Ascending aorta (tissue), 2 donors: ENCODE measurements around the gene NUP93. TPM values are rescaled to one million over a fixed set of nuclear protein-coding genes. Genes with fewer than 3 reads are reported as not detected.

Source experiments
- DNase-seq, 2 donors: peaks; one replicate each; pipeline ENCODE4 v3.0.0-alpha.2; 2019; ENCODE audit warnings: low spot score in 2 of 2
- H3K27ac ChIP-seq, 2 donors: fragments of 200-600 bp; sonication (generic); one replicate each; pipeline ENCODE4 v1.5.1; 2016 to 2017; ENCODE audit warnings: mild to moderate bottlenecking in 1 of 2
- H3K27me3 ChIP-seq: fragments of 200-600 bp; sonication (generic); one replicate; pipeline ENCODE4 v1.5.1; 2017
- H3K36me3 ChIP-seq, 2 donors: fragments of 200-600 bp; sonication (generic); one replicate each; pipeline ENCODE4 v1.5.1; 2016
- H3K4me1 ChIP-seq, 2 donors: fragments of 200-600 bp; sonication (generic); one replicate each; pipeline ENCODE4 v1.5.1; 2016 to 2017; ENCODE audit warnings: mild to moderate bottlenecking in 1 of 2
- H3K4me3 ChIP-seq, 2 donors: fragments of 200-600 bp; sonication (generic); one replicate each; pipeline ENCODE4 v1.5.1; 2016 to 2017; ENCODE audit warnings: mild to moderate bottlenecking in 1 of 2
- H3K9me3 ChIP-seq, 2 donors: fragments of 200-600 bp; sonication (generic); one replicate each; pipeline ENCODE4 v1.5.1; 2016
- intact Hi-C: fragments of 100-400 bp; cut with DNase I; formaldehyde crosslinking; loops from one replicate; pipeline ENCODE4 v1.15.1; 2023
- total RNA-seq: library from RNA; depleted of rRNA; stranded (reverse); fragments of >200 nt; gene quantifications from one replicate; pipeline ENCODE4 v1.1.0, GENCODE V29; 2016
- TF ChIP-seq, protein P1 (sequence below), 3 experiments: fragments of 200-600 bp in 2 of 3; fragments of 450-650 bp in 1 of 3; sonication (generic) in 2 of 3; IDR thresholded peaks; one replicate each; pipeline ENCODE4 v1.5.1; 2016 to 2019; ENCODE audit warnings: antibody characterized with exemption in 3 of 3, mild to moderate bottlenecking in 1 of 3, moderate library complexity in 1 of 3

Gene NUP93
- total RNA-seq, 1 donor from 2014 or later: 419 TPM

GRCh38 chr16:56872863-56873391 is 143.0 kb downstream of the NUP93 start:
- Histone ChIP-seq H3K27ac (no peak overlapping the region), H3K36me3 (no peaks in the 10 kb centered on the region), H3K27me3 (no peaks in the 10 kb centered on the region), H3K4me1 (no peaks in the 10 kb centered on the region), H3K4me3 (no peak overlapping the region), H3K9me3 (no peaks in the 10 kb centered on the region)
- no peak for DNase-seq
- intact Hi-C loops: no loop called here
- TF ChIP-seq, protein P1, sequence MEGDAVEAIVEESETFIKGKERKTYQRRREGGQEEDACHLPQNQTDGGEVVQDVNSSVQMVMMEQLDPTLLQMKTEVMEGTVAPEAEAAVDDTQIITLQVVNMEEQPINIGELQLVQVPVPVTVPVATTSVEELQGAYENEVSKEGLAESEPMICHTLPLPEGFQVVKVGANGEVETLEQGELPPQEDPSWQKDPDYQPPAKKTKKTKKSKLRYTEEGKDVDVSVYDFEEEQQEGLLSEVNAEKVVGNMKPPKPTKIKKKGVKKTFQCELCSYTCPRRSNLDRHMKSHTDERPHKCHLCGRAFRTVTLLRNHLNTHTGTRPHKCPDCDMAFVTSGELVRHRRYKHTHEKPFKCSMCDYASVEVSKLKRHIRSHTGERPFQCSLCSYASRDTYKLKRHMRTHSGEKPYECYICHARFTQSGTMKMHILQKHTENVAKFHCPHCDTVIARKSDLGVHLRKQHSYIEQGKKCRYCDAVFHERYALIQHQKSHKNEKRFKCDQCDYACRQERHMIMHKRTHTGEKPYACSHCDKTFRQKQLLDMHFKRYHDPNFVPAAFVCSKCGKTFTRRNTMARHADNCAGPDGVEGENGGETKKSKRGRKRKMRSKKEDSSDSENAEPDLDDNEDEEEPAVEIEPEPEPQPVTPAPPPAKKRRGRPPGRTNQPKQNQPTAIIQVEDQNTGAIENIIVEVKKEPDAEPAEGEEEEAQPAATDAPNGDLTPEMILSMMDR (IDR thresholded peaks at IDR 0.05): no peak

GRCh38 chr16:56874800-56875199 is 144.9 kb downstream of the NUP93 start:
- no peaks in the 10 kb centered on the region for H3K9me3 ChIP-seq
- H3K27me3 ChIP-seq: no peaks in the 10 kb centered on the region
- TF ChIP-seq, protein P1 (IDR thresholded peaks at IDR 0.05): no peak
- no peaks in the 10 kb centered on the region for H3K4me1 ChIP-seq
- intact Hi-C loops: no loop called here
- H3K36me3 ChIP-seq: no peaks in the 10 kb centered on the region
- DNase-seq: no peak
- no peak overlapping the region for H3K4me3 ChIP-seq
- H3K27ac ChIP-seq: no peak overlapping the region

- H3K9me3 ChIP-seq: no peaks in the 10 kb centered on the region
- no peaks in the 10 kb centered on the region for H3K4me1 ChIP-seq
- H3K27me3 ChIP-seq: no peaks in the 10 kb centered on the region
- intact Hi-C loops: no loop called here
- no peak for DNase-seq
- H3K36me3 ChIP-seq: no peaks in the 10 kb centered on the region
- no peak overlapping the region for H3K27ac ChIP-seq
- TF ChIP-seq, protein P1 (IDR thresholded peaks at IDR 0.05): no peak
- no peak overlapping the region for H3K4me3 ChIP-seq
Measured at GRCh38 chr16:56876048-56876447, 146.1 kb downstream of the NUP93 start.

DNA sequence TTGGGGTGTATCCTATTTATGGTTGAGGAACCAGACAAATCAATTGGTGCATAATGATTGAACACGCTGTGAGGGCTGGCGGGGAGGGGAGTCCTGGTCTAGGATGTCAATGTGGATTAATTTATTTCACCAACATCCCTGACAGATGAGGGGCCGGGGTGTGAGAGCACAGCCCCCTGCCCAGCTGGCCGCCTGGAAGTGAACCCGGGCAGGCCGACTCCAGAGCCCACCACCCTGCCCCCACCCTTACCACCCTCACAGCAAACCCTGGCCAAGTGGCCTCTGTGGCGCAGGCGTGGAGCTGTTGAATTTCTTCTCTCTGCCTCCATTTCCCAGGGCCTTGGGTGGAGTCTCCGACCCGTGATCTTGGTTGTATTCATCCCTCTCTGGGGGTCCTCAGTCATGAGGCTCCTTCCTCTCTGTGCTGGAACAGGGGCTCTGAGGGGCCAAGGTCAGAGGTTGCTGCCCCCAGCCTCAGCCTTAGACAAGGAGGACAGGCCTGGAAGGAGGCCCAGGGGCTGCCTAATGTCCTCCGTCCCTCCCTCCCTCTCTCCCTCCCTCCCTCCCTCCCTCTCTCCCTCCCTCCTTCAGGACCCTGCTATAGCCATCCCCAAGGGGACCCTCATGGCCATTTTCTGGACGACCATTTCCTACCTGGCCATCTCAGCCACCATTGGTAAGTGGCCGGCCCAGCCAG is 147.7 kb downstream of the NUP93 start:
- TF ChIP-seq, protein P1 (IDR thresholded peaks at IDR 0.05): no peak
- intact Hi-C loops: no loop called here

DNA sequence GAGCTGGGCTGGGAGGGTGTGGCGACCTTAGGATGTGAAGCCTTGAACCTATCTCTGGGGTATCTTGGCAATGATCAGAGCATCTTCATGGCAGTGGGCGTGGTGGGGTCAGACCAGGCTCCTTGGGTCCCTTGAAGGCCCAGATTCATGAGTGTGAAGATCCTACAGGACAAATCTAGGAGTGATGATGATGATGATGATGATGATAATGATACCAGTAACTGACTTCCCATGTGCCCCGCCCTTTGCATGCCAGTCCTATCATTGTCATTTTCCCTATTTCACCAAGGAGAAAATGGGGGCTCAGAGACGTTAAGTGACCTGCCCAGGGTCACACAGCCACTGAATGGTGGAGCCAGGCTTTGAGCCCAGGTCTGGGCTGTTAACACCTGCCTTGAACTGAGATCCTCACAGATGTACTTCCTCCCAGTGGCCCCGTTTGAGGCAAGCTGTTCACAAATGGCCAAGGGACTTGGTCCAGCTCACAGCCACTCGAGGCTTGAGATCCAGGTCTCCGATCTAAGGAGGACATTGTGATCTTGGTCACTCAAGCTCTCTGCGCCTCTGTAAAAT is 148.4 kb downstream of the NUP93 start:
- intact Hi-C loops: no loop called here
- Histone ChIP-seq H3K27me3 (no peaks in the 10 kb centered on the region), H3K4me1 (no peaks in the 10 kb centered on the region), H3K27ac (no peak overlapping the region), H3K9me3 (no peaks in the 10 kb centered on the region), H3K36me3 (no peaks in the 10 kb centered on the region), H3K4me3 (no peak overlapping the region)
- no peak for DNase-seq
- TF ChIP-seq, protein P1 (IDR thresholded peaks at IDR 0.05): no peak

More for the DNA sequence above, 147.7 kb downstream of the NUP93 start:
- Histone ChIP-seq H3K4me1 (no peaks in the 10 kb centered on the region), H3K36me3 (no peaks in the 10 kb centered on the region), H3K4me3 (no peak overlapping the region), H3K27ac (no peak overlapping the region), H3K27me3 (no peaks in the 10 kb centered on the region), H3K9me3 (no peaks in the 10 kb centered on the region)
- DNase-seq: no peak
